ENCODE results near the gene AVPR2. TPM values are rescaled to one million over a fixed set of nuclear protein-coding genes. Genes with fewer than 3 reads are reported as not detected.

AVPR2 gene
- total and polyA plus RNA-seq, 9 of the 15 experiments (the other 6 are each of a cell fraction or from before 2014, with no cell fraction given), result not detected

DNA sequence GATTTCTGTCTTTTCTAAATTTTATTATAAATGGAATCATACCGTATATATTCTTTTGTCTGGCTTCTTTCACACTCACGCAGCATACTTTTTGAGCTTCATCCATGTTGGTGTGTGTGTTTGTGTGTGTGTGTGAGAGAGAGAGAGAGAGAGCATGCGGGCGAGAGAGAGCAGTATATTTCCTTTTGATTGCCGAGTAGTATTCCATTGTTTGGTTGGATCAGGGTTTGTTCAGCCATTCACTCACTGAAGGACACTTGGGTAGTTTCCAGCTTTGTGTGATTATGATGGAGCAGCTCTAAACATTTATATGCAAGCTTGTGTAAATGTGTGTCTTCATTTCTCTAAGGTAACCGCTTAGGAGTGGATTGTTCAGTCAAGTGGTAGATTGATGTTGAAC lies 15.3 kb upstream of the AVPR2 start:
- Histone ChIP-seq H3K4me2 (ENCODE audit: insufficient read depth, low read length) (no peak overlapping the region), H3K4me3 (no peak overlapping the region), H3K79me2 (ENCODE audit: control insufficient read depth, insufficient read depth, low read length) (no peaks in the 10 kb centered on the region), H3K9ac (ENCODE audit: insufficient read depth in 1 of 2, low read depth in 2 of 2, low read length in 2 of 2) (no peak overlapping the region), H3K27ac (ENCODE audit: extremely low read depth, low read depth, low read length) (no peak overlapping the region), H3K4me1 (replicated peaks in 1 of 2; ENCODE audit: control insufficient read depth in 2 of 2, insufficient read depth in 2 of 2, low read length in 2 of 2) (peaks cover 10 to 30% of the 10 kb centered on the region in 2 experiments), H3K9me3 (replicated peaks; ENCODE audit: control insufficient read depth, insufficient read depth, low read depth, low read length) (no peaks in the 10 kb centered on the region), H3K36me3 (ENCODE audit: control insufficient read depth, insufficient read depth, low read length) (no peaks in the 10 kb centered on the region), H4K20me1 (replicated peaks; ENCODE audit: control insufficient read depth, insufficient read depth, low read length) (peaks cover 6% of the 10 kb centered on the region; the same call in 1 of the 2 replicates), H2AFZ (ENCODE audit: low read depth, low read length) (no peak overlapping the region), H3K9me1 (ENCODE audit: control insufficient read depth, insufficient read depth, low read length) (no peaks in the 10 kb centered on the region), H3K27me3 (ENCODE audit: control insufficient read depth in 2 of 2, insufficient read depth in 2 of 2, low read length in 2 of 2) (peaks cover 0 to 30% of the 10 kb centered on the region in 2 experiments; a peak in 2 of 5 replicates)
- ChIA-PET POLR2A (no interaction called here), CTCF (ENCODE audit: low intra/inter-chr PET ratio) (no interaction called here)
- ATAC-seq (no peak), DNase-seq (ENCODE audit: extremely low read depth in 1 of 4, low spot score in 3 of 4) (no peak), FAIRE-seq (no peak)
- 39% methylated on average over 6 of the region's 6 CpGs for WGBS (ENCODE audit: insufficient coverage, low coverage, missing lambda C conversion rate)
- intact Hi-C loops (cut with micrococcal nuclease), result no loop called here
- in situ Hi-C loops (cut with MboI), result no loop called here
- BruUV-seq (replicated peaks), result no TSS peak
- TF ChIP-seq ZNF146 (CRISPR knock-in tag; IDR thresholded peaks at IDR 0.05; ENCODE audit: unreplicated experiment), result peak; percentile 65
- no peak for TF ChIP-seq ETV1 (tag; conservative IDR thresholded peaks at IDR 0.05; ENCODE audit: low read depth)

DNA sequence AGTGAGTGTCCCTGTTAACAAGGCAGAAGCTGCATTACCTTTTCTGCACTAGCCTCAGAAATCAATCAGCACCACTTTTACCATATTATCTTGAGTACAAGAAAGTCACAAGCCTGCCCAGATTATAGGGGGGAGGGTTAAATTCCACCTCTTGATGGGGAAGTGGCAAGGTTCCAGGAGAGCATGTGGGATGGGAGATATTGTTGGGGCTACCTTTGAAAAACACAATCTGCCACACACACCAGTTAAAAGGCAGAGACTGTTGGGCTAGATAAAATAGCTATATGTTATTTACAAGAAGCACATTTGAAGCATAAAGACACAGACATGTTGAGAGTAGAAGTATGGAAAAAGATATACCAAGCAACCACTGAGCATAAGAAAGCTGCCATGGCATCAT lies 6.6 kb upstream of the AVPR2 start:
- Histone ChIP-seq H3K9me3 (replicated peaks; ENCODE audit: control insufficient read depth, insufficient read depth, low read depth, low read length) (no peaks in the 10 kb centered on the region), H3K79me2 (ENCODE audit: control insufficient read depth, insufficient read depth, low read length) (no peaks in the 10 kb centered on the region), H3K9me1 (ENCODE audit: control insufficient read depth, insufficient read depth, low read length) (no peaks in the 10 kb centered on the region), H3K4me2 (ENCODE audit: insufficient read depth, low read length) (no peak overlapping the region), H3K4me3 (no peak overlapping the region), H3K9ac (ENCODE audit: insufficient read depth in 1 of 2, low read depth in 2 of 2, low read length in 2 of 2) (no peak overlapping the region), H3K27ac (ENCODE audit: extremely low read depth, low read depth, low read length) (no peak overlapping the region), H3K4me1 (replicated peaks in 1 of 2; ENCODE audit: control insufficient read depth in 2 of 2, insufficient read depth in 2 of 2, low read length in 2 of 2) (peaks cover 17 to 26% of the 10 kb centered on the region in 2 experiments), H4K20me1 (replicated peaks; ENCODE audit: control insufficient read depth, insufficient read depth, low read length) (no peaks in the 10 kb centered on the region), H3K36me3 (ENCODE audit: control insufficient read depth, insufficient read depth, low read length) (no peaks in the 10 kb centered on the region), H3K27me3 (ENCODE audit: control insufficient read depth in 2 of 2, insufficient read depth in 2 of 2, low read length in 2 of 2) (peaks cover 0 to 17% of the 10 kb centered on the region in 2 experiments; a peak in 3 of 5 replicates), H2AFZ (ENCODE audit: low read depth, low read length) (no peak overlapping the region)
- ATAC-seq, result peak; percentile 73
- peak; percentile 96 for FAIRE-seq
- BruUV-seq (replicated peaks), result no TSS peak
- CTCF ChIA-PET (ENCODE audit: low intra/inter-chr PET ratio), result interaction anchor here (0.5 kb wide), 1 partner anchor 231 kb away, joined by 4 read pairs; no protein-coding TSS in a partner anchor
- POLR2A ChIA-PET, result interaction anchor here (0.6 to 1.1 kb wide), 6 partner anchors 8 to 123 kb away, joined by 3 to 6 read pairs (median 3); partner anchors contain the start of genes ARHGAP4, IDH3G and SSR4
- peak; percentile 25 to 95 (median 64) for DNase-seq (ENCODE audit: extremely low read depth in 1 of 4, low spot score in 3 of 4)
- in situ Hi-C loops (cut with MboI) (no loop called here), intact Hi-C loops (cut with micrococcal nuclease) (no loop called here)
- TF ChIP-seq ZNF584 (CRISPR knock-in tag; IDR thresholded peaks at IDR 0.05; ENCODE audit: low read depth), result peak; percentile 30; the same call in 1 of the 2 replicates
- TF ChIP-seq, protein P1, sequence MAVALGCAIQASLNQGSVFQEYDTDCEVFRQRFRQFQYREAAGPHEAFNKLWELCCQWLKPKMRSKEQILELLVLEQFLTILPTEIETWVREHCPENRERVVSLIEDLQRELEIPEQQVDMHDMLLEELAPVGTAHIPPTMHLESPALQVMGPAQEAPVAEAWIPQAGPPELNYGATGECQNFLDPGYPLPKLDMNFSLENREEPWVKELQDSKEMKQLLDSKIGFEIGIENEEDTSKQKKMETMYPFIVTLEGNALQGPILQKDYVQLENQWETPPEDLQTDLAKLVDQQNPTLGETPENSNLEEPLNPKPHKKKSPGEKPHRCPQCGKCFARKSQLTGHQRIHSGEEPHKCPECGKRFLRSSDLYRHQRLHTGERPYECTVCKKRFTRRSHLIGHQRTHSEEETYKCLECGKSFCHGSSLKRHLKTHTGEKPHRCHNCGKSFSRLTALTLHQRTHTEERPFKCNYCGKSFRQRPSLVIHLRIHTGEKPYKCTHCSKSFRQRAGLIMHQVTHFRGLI (CRISPR knock-in tag; IDR thresholded peaks at IDR 0.05), result 0 out of 2 replicates have a peak, but pooled peaks have one; percentile 42
- no peak for TF ChIP-seq ZNF57 (CRISPR knock-in tag; IDR thresholded peaks at IDR 0.05)
- TF ChIP-seq NCOA6 (IDR thresholded peaks at IDR 0.05), result no peak
- no peak for TF ChIP-seq MIER1 (IDR thresholded peaks at IDR 0.05; ENCODE audit: low read depth)
- TF ChIP-seq KLF16 (IDR thresholded peaks at IDR 0.05), result peak; percentile 98
- TF ChIP-seq BCOR (IDR thresholded peaks at IDR 0.05), result peak; percentile 86
- no peak for TF ChIP-seq KLF10 (CRISPR knock-in tag; IDR thresholded peaks at IDR 0.05)
- peak; percentile 92 for TF ChIP-seq SMARCC2 (IDR thresholded peaks at IDR 0.05; ENCODE audit: low read depth)
- TF ChIP-seq RCOR1 (IDR thresholded peaks at IDR 0.05; ENCODE audit: borderline replicate concordance in 1 of 2, low read depth in 2 of 2, low read length in 2 of 2), result peak; percentile 99
- TF ChIP-seq, protein P2, sequence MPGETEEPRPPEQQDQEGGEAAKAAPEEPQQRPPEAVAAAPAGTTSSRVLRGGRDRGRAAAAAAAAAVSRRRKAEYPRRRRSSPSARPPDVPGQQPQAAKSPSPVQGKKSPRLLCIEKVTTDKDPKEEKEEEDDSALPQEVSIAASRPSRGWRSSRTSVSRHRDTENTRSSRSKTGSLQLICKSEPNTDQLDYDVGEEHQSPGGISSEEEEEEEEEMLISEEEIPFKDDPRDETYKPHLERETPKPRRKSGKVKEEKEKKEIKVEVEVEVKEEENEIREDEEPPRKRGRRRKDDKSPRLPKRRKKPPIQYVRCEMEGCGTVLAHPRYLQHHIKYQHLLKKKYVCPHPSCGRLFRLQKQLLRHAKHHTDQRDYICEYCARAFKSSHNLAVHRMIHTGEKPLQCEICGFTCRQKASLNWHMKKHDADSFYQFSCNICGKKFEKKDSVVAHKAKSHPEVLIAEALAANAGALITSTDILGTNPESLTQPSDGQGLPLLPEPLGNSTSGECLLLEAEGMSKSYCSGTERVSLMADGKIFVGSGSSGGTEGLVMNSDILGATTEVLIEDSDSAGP (CRISPR knock-in tag; IDR thresholded peaks at IDR 0.05), result no peak
- peak; percentile 98 for TF ChIP-seq SMAD1 (IDR thresholded peaks at IDR 0.05; ENCODE audit: low read depth, low read length, partially characterized antibody)
- no peak for TF ChIP-seq SMARCA5 (IDR thresholded peaks at IDR 0.05)
- TF ChIP-seq HDAC2 (IDR thresholded peaks at IDR 0.05), result peak; percentile 99

Data from K562 (cell line).